ENCODE measurements around the gene MAP3K2. TPM values are rescaled to one million over a fixed set of nuclear protein-coding genes. Genes with fewer than 3 reads are reported as not detected.

Gene MAP3K2
- total and polyA plus RNA-seq, 2 donors (not counting 3 experiments of a cell fraction or from before 2014, with no cell fraction given) = 3.4 to 25.7 TPM

DNA sequence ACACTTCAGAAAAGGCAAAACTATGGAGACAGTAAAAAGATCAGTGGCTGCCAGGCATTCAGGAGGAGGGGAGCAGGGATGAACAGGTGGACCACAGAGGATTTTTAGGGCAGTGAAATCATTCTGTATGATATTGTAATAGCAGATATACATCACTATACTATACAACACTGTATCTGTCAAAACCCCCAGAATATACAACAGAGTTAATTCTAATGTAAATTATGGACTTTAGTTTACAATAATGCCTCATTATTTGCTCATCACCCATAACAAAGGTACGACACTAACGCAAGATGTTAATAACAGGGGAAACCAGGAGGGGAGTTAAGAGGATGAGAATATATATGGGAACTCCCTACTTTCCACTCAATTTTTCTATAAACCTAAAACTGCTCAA lies 28.8 kb downstream of the MAP3K2 start:
- dilution Hi-C loops (cut with MboI; ENCODE audit: extremely low pct_ligation_motif_present, low sequenced_read_pairs) = no loop called here

DNA sequence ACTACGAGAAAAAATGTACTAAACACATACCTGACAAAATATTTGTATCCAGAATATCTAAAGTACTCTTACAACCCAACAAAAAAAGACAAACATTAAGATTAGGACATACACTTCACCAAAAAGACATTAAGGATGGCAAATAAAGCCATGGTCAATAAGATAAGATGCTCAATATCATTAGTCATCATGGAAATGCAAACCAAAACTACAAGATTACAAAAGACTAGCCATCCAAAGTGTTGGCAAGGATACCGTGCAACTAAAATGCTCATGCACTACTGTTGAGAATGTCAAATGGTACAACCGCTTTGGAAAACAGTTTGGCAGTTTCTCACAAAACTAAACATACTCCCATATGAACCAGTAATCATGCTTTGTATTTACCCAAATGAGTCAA lies 29.7 kb downstream of the MAP3K2 start:
- DNase-seq (ENCODE audit: low read depth, low spot score) = no peak
- Histone ChIP-seq H3K9me1 (replicated peaks; ENCODE audit: control insufficient read depth, extremely low read depth, insufficient read depth, low read length) (no peaks in the 10 kb centered on the region), H3K4me3 (replicated peaks in 1 of 3; ENCODE audit: insufficient read depth in 1 of 3, low read depth in 1 of 3, low read length in 3 of 3) (no peak overlapping the region), H3K27ac (ENCODE audit: insufficient read depth, low read depth, low read length) (no peak overlapping the region), H3K36me3 (ENCODE audit: control insufficient read depth in 2 of 2, extremely low read depth in 1 of 2, insufficient read depth in 2 of 2, low read length in 2 of 2) (no peaks in the 10 kb centered on the region), H4K20me1 (replicated peaks; ENCODE audit: control insufficient read depth, extremely low read depth, insufficient read depth, low read length) (peaks cover 14% of the 10 kb centered on the region), H3K9ac (replicated peaks; ENCODE audit: extremely low read depth, insufficient read depth, low read length) (no peak overlapping the region), H2AFZ (ENCODE audit: low read depth, low read length) (no peak overlapping the region), H3K4me1 (ENCODE audit: control insufficient read depth, extremely low read depth, insufficient read depth, low read length) (no peaks in the 10 kb centered on the region), H3K27me3 (ENCODE audit: control insufficient read depth in 2 of 2, insufficient read depth in 2 of 2, low read length in 2 of 2) (no peaks in the 10 kb centered on the region), H3K4me2 (ENCODE audit: insufficient read depth, low read length) (no peak overlapping the region), H3K9me3 (replicated peaks; ENCODE audit: control insufficient read depth, insufficient read depth, low read length) (no peaks in the 10 kb centered on the region), H3K79me2 (ENCODE audit: control insufficient read depth, insufficient read depth, low read length) (peaks cover 56% of the 10 kb centered on the region)
- POLR2A ChIA-PET = no interaction called here
- TF ChIP-seq GATA2 (IDR thresholded peaks at IDR 0.05; ENCODE audit: insufficient read depth, insufficient read length, low read depth, low read length) = no peak
- no peak for TF ChIP-seq EZH2 (IDR thresholded peaks at IDR 0.05; ENCODE audit: borderline replicate concordance, low read depth, low read length, severe bottlenecking)
- TF ChIP-seq POLR2AphosphoS5 (IDR thresholded peaks at IDR 0.05; ENCODE audit: insufficient read depth, low read depth, low read length) = no peak
- no peak for TF ChIP-seq MYC (IDR thresholded peaks at IDR 0.05; ENCODE audit: low read depth, low read length)
- no peak for TF ChIP-seq POLR2A (IDR thresholded peaks at IDR 0.05; ENCODE audit: low read depth, low read length)
- TF ChIP-seq JUN (IDR thresholded peaks at IDR 0.05; ENCODE audit: borderline replicate concordance, insufficient read depth, insufficient read length, low read depth) = no peak
- no peak for TF ChIP-seq MAX (IDR thresholded peaks at IDR 0.05; ENCODE audit: insufficient read depth, insufficient read length)
- TF ChIP-seq FOS (IDR thresholded peaks at IDR 0.05; ENCODE audit: borderline replicate concordance, insufficient read depth, low read length) = no peak
- TF ChIP-seq, protein P1, sequence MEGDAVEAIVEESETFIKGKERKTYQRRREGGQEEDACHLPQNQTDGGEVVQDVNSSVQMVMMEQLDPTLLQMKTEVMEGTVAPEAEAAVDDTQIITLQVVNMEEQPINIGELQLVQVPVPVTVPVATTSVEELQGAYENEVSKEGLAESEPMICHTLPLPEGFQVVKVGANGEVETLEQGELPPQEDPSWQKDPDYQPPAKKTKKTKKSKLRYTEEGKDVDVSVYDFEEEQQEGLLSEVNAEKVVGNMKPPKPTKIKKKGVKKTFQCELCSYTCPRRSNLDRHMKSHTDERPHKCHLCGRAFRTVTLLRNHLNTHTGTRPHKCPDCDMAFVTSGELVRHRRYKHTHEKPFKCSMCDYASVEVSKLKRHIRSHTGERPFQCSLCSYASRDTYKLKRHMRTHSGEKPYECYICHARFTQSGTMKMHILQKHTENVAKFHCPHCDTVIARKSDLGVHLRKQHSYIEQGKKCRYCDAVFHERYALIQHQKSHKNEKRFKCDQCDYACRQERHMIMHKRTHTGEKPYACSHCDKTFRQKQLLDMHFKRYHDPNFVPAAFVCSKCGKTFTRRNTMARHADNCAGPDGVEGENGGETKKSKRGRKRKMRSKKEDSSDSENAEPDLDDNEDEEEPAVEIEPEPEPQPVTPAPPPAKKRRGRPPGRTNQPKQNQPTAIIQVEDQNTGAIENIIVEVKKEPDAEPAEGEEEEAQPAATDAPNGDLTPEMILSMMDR (IDR thresholded peaks at IDR 0.05; ENCODE audit: extremely low read depth in 1 of 2, insufficient read depth in 1 of 2, low read depth in 1 of 2, low read length in 2 of 2) = no peak
- CTCF ChIA-PET = interaction anchor here (1.0 to 1.6 kb wide), 2 partner anchors 57 to 122 kb away, joined by 3 to 5 read pairs; no protein-coding TSS in a partner anchor
- FAIRE-seq = no peak
- intact Hi-C loops (cut with micrococcal nuclease) = no loop called here
- dilution Hi-C loops (cut with MboI; ENCODE audit: extremely low pct_ligation_motif_present, low sequenced_read_pairs) = no loop called here
- BruUV-seq (replicated peaks) = no TSS peak

More for the DNA sequence above, 28.8 kb downstream of the MAP3K2 start:
- BruUV-seq (replicated peaks) = no TSS peak
- no peaks in the 10 kb centered on the region for H3K36me3 ChIP-seq (ENCODE audit: control insufficient read depth in 2 of 2, extremely low read depth in 1 of 2, insufficient read depth in 2 of 2, low read length in 2 of 2)
- TF ChIP-seq MYC (IDR thresholded peaks at IDR 0.05; ENCODE audit: low read depth, low read length) = no peak
- no peak for TF ChIP-seq EZH2 (IDR thresholded peaks at IDR 0.05; ENCODE audit: borderline replicate concordance, low read depth, low read length, severe bottlenecking)
- no peak for TF ChIP-seq JUN (IDR thresholded peaks at IDR 0.05; ENCODE audit: borderline replicate concordance, insufficient read depth, insufficient read length, low read depth)
- TF ChIP-seq POLR2AphosphoS5 (IDR thresholded peaks at IDR 0.05; ENCODE audit: insufficient read depth, low read depth, low read length) = no peak
- no peak for TF ChIP-seq POLR2A (IDR thresholded peaks at IDR 0.05; ENCODE audit: low read depth, low read length)
- no peak for TF ChIP-seq FOS (IDR thresholded peaks at IDR 0.05; ENCODE audit: borderline replicate concordance, insufficient read depth, low read length)
- TF ChIP-seq, protein P1 (IDR thresholded peaks at IDR 0.05; ENCODE audit: extremely low read depth in 1 of 2, insufficient read depth in 1 of 2, low read depth in 1 of 2, low read length in 2 of 2) = no peak
- TF ChIP-seq GATA2 (IDR thresholded peaks at IDR 0.05; ENCODE audit: insufficient read depth, insufficient read length, low read depth, low read length) = no peak
- intact Hi-C loops (cut with micrococcal nuclease) = no loop called here
- no peak for FAIRE-seq
- ChIA-PET CTCF (no interaction called here), POLR2A (no interaction called here)
- DNase-seq (ENCODE audit: low read depth, low spot score) = no peak
- no peak overlapping the region for H2AFZ ChIP-seq (ENCODE audit: low read depth, low read length)
- H3K79me2 ChIP-seq (ENCODE audit: control insufficient read depth, insufficient read depth, low read length) = peaks cover 59% of the 10 kb centered on the region
- no peaks in the 10 kb centered on the region for H3K9me3 ChIP-seq (replicated peaks; ENCODE audit: control insufficient read depth, insufficient read depth, low read length)
- no peak overlapping the region for H3K4me3 ChIP-seq (replicated peaks in 1 of 3; ENCODE audit: insufficient read depth in 1 of 3, low read depth in 1 of 3, low read length in 3 of 3)
- H3K9me1 ChIP-seq (replicated peaks; ENCODE audit: control insufficient read depth, extremely low read depth, insufficient read depth, low read length) = no peaks in the 10 kb centered on the region
- no peaks in the 10 kb centered on the region for H3K4me1 ChIP-seq (ENCODE audit: control insufficient read depth, extremely low read depth, insufficient read depth, low read length)
- no peak overlapping the region for H3K9ac ChIP-seq (replicated peaks; ENCODE audit: extremely low read depth, insufficient read depth, low read length)
- H3K4me2 ChIP-seq (ENCODE audit: insufficient read depth, low read length) = no peak overlapping the region
- H4K20me1 ChIP-seq (replicated peaks; ENCODE audit: control insufficient read depth, extremely low read depth, insufficient read depth, low read length) = peaks cover 14% of the 10 kb centered on the region
- H3K27me3 ChIP-seq (ENCODE audit: control insufficient read depth in 2 of 2, insufficient read depth in 2 of 2, low read length in 2 of 2) = no peaks in the 10 kb centered on the region
- no peak overlapping the region for H3K27ac ChIP-seq (ENCODE audit: insufficient read depth, low read depth, low read length)
